NOMO-1 (cell line): Measurements from ENCODE around the gene TRPM1.

ENCODE experiments used
- DNase-seq, 2 experiments: peaks; one replicate each; lab custom pipeline; 2025; ENCODE audit not compliant: unreplicated experiment in 2 of 2; lab: John Stamatoyannopoulos, UW

TRPM1 gene

DNA sequence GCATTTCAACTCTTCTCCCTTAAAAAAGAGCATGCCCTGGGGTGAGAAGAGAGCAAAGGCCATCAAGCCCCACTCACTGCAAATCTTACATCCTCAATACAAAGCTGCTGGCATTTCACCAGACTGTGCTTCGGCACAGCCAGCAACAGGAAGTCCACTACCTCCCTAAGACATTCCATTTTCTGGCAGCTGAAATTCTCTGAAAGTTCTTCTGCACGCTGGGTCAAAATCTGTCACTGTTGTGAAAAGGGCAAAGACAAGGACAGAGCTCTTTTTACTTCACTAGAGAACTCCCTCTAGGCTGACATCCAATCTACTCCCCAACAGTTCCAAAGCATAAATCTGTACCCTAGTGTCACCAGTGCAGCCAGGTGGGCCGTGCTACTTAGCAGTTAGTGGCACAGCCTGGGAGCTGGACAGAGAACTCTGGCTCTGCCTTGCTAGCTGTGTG, 116.4 kb downstream of the TRPM1 start:
- no peak for DNase-seq

DNA sequence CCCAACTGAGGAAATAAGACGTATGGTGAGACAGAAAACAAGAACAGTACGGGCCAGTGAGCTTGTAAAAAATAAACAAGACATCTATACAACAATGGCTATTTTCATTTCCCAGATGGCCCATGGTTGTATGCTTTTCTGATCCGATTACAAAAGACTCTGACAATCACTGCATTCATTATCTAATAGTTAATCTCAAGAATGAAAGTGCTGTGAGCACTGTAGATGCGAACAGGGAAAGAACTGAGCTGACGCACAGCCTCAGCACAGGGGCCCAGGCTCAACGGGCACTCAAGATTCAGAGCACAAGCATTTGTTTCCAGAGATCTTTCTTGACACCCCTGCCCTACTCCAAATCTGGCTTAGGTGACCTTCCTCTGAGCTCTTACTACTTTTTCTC, 117.0 kb downstream of the TRPM1 start:
- DNase-seq = no peak

DNA sequence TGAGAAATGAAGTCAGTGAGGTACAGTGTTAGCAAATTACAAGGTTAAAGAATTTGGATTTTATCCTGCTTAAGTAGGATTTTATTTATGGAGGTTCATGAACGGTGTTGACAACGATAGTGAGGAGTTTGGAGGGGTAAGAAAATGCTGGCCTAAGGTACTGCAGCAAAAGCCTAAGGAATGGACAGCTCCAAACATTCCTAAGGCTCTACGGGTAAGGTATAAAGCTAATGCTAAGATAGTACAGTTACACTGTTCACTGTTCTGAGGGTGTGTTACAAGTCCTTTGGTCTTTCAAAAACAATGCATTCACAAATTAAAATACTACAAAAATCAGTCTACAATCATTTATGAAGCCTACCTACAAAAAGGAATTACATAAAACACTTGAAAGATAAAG, 117.4 kb downstream of the TRPM1 start:
- no peak for DNase-seq

DNA sequence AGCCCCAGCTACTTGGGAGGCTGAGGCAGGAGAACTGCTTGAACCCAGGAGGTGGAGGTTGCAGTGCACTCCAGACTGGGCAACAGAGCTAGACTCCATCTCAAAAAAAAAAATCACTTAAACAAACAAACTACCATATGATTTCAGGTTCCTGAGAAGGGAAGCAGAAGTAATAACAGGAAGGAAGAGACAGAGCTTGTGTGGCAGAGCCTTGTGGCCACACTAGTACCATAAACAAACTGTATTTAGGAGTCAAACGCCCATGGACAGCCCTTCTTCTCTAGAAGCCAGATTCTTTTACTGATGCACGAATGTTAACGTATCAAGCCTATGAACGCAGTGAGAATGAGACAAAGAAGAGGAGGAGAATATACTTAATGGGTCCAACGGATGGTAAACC, 122.1 kb downstream of the TRPM1 start:
- DNase-seq = peak; percentile 46 to 78

DNA sequence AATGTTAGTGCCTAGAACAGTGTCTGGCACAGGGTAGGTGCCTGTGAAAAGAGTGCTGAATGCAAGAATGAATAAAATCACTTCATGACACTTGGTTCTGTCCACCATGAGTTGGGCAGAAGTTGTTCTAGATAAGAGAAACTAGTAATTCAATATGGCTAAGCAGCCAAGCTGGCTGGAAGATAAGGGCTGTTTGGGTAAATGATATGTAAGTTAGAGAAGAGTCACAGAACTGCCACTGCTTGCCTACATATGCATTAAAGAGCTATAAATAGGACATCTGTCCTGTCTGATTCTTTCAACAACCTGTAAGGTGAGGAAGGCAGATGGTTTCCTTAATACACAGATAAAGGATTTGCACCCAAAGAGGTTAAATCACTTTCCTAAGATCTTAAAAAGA, 123.2 kb downstream of the TRPM1 start:
- DNase-seq = no peak

DNA sequence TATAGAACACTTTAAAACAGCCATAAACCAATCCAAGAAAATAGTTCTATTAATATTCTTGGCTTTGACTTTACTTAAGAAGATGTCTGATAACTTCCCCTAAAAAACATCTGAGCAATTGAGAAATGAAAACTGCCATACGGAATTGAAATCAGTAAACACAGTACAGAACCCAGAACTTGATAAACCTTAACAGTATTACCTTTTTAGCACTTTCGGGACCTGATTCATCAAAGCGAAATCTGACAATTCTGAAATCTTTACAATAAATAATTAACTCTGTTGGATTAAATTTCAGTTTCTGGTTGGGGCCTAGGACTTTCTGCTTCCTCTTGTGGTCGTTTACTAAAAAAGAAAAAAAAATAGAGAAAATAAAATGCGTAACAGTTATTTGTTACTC, 127.4 kb downstream of the TRPM1 start:
- DNase-seq = no peak

DNA sequence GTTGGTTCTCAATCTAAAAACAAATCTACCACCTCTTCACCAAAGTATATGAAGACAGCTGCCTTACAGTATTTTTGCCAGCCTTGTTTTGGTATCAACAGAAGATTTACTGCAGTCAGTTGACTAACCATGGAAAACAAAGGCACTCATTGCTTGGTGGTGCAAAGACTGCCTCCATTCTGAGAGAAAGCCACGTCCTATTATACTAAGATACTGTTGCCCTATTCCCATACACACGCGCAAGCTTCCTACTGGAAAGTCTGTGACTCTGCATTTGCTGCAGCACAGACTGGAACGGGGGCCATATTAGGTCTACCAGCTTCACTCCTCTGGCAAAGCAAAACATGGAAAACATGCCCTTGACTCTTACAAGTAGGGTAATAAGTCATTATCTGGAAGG, 128.1 kb downstream of the TRPM1 start:
- DNase-seq = no peak

DNA sequence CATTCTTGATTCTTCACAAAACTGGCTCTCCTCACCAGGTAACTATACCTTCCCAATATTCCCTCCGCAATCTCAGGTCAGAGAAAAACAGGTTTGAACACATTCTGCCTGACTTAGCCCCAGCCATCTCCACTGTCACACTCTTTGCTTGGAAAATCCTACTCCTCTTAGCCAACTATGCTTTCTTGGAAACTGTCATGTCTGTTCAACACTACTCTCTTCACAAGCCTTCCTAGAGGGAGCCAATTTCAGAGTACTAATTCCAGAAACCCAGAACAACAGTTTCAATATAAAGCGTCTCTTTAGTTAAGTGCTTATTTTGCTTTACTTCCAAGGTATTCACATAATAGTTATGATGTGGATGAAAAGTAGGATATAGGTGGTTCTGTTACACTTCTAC, 131.8 kb downstream of the TRPM1 start:
- DNase-seq = no peak

DNA sequence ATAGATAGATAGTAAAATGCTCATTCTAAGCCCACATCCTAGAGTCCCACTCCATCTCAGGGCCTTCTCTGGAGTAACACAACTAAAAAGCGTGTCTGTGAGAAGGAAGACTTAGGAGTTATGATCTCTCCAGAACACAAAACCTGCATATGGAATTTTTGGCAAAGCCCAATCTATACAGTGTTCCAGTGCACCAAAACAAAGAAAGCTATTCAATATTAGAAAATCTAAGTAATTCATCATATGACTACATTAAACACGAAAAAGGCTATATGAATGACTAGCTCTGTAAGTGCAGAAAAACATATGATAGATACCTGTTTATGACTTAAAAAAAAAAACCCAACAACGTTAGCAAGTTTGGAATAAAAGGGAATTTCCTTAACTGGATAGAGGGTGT, 137.8 kb downstream of the TRPM1 start:
- no peak for DNase-seq

DNA sequence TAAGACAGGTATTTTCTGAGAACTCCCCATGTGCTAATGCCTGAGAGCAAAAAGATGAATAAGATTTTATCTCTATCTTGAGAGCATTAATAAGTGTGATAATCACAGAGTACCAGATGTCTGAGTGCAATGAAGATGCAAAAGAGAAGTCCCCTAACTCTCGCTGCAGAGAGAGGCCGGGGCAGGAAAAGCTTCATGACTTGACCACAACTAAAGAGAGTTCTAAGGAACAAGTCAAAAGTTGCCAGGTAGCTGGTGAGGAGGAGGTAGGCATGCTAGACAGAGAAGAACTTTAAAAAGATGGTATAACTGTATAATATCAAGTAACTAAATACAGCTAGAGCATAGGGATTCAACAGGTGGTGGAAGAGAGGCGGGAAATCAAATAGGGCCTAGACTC, 138.9 kb downstream of the TRPM1 start:
- no peak for DNase-seq

DNA sequence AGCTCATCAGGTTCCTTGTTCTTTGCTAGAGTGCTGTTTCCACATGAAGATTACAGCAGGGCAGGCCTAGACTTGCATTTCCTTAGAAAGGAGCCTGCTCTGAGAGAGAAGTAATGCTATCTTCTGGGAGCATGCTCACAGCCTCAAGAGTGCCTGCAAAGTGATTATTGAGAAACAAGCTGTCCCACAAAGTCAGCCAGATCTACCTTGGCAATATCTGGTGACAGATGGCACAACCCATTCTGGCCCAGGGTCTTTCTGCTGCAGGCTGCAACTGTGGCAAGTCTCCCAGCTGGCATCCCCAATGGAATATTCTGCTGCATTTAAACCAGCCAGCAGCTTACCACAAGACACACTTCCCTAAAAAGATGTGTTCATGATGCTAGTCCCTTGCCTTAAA, 139.4 kb downstream of the TRPM1 start:
- DNase-seq = peak in 1 of 2 experiments; percentile 34

DNA sequence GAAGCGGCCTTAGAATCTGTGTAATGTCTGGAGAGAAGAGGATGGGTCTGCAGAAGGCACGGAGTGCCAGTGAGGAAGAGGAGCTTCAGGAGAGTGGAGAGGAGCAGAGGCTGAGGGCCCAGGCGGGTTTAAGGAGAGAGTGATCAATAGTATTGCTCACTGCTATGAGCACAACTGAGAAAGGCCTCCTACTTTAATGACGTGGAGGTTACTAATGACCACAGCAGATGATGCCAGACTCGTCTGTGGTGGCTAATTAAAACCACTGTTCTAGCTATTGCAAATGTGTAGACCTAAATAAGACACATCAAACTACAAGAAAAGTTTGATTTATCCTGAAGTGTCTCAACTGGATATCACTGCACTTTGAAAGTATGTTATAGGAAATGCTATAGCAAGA, 143.3 kb downstream of the TRPM1 start:
- DNase-seq = no peak

DNA sequence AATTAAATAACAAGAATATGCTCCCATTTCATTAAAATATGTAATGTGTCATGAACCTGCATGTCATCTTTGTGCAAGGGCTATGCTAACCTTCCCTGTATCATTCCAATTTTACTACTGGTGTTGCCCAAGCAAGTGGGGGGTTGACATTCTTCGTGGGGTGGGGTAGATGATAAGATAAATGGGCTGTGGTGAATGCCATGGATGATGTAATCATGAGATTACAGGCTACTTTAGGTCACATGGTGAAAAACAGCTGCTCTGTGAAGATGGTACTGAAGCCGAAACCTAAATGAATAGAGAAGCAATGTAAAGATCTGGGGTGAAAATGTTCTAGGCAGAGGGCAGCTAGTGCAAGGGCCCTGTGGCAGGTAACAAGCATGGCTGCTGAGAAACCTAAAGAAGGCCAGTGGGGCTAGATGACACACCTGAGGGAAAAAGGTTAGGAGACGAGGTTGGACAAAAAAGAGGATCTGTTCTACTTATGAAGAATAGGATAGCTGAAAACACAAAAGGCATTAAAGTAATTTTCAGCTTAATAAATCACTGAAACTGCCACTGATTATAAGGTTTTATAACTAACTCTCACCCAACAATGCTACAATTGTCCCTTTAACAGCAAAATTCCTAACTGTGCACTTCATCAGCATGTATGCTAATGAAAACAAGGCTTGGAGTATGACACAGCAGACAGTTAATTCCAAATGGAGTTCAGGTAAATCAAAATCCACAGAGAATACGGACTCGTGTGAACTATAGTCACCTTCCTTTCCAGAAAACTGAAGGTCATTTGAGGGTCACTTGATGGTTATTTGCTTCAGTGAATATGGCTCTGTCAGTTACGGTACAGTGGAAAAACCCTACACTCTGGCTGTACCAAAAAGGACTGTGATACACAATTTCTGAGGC, 145.1 kb downstream of the TRPM1 start:
- no peak for DNase-seq

DNA sequence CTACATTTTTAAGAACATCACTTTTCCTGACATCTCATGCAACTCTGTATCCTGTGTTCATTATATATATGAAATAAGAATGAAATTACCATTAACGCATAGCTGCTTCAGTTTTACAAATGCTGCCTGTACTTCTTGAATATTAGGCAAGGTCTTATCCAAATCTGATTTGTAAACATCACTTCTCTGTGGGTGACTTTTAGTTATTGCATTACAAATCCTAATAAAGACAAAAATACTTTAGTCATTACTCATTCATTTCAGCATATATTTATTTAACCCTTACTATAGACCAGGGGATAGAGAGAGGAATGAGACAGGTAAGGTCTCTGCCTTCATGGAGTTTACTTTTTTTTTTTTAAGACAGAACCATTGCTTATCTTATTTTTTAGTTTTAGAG, 146.9 kb downstream of the TRPM1 start:
- no peak for DNase-seq

DNA sequence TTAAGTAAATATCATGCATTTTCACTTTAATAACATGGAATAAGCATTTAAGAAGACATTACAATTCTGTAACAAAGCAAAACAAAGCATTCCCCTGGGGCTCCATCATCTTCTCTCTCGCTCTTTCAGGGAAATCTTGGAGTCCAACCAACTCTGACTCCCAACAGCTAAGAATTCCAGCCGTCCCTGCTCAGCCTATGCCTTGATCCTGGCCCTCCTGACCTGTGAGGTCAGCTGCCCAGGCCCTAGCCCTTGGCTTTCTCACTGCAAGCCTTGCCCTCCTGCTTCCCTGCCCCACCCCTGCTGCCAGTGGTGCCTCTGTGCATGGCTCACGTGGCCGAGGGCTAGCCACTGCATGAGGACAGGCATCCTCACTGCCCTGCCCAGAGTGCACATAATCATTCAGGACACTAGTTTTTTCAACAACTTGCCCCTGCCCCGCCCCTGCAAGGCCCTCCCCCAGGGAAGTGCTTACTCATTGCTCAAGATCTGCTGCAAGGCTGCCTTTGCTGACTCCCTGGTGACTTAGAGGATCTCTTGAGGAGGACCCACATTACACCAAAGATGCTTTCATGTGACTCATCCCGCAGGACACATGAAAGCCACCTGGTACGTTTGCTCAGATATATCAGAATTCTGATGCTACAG, 147.7 kb downstream of the TRPM1 start:
- DNase-seq = peak; percentile 2 to 19

DNA sequence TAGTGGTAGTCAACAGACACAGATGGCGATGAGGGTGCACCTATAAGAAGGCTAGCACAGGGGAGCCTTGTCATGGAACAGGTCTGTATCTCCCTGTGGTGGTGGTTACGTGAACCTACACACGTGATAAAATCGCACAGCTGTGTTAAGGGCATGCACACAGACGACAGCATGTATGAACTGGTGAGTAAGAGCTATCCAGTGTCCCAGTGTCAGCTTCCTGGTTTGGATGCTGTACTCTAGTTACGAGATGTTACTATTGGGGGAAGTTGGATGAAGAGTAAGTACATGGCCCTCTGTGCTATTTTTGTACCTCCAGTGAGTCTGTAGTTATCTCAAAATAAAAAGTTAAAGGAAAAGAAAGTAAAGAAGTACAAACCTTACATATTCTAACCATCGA, 148.3 kb downstream of the TRPM1 start:
- no peak for DNase-seq
